ENCODE results near the gene DEDD.

DNA sequence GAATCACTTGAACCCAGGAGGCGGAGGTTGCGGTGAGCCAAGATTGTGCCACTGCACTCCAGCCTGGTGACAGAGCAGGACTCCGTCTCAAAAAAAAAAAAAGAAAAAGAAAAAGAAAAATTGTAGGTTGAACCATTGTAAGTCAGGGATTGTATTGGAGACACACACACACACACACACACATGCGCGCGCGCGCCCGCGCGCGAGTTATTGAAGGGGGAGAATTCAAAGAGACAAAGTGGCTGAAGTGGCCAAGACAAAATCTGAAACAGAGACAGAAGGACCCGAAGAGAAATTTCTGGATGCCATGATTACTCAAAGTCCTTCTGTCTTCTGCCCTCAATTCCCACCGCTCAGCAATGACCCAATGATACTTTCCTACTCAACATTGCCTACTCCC, 38.0 kb downstream of the DEDD start:
- no peak for TF ChIP-seq YY1 (IDR thresholded peaks at IDR 0.05; ENCODE audit: low read depth)
- no peak for TF ChIP-seq EP300 (IDR thresholded peaks at IDR 0.05; ENCODE audit: borderline replicate concordance)
- TF ChIP-seq TEAD4 (IDR thresholded peaks at IDR 0.05), result no peak
- no peak for TF ChIP-seq TAF1 (IDR thresholded peaks at IDR 0.05; ENCODE audit: low read depth)
- no peak for TF ChIP-seq CEBPB (IDR thresholded peaks at IDR 0.05)
- TF ChIP-seq RAD21 (IDR thresholded peaks at IDR 0.05; ENCODE audit: low read depth), result no peak
- no peak for TF ChIP-seq REST (IDR thresholded peaks at IDR 0.05; ENCODE audit: low read depth)
- TF ChIP-seq CREB1 (IDR thresholded peaks at IDR 0.05; ENCODE audit: low read depth), result no peak
- TF ChIP-seq, protein P1, sequence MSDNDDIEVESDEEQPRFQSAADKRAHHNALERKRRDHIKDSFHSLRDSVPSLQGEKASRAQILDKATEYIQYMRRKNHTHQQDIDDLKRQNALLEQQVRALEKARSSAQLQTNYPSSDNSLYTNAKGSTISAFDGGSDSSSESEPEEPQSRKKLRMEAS (IDR thresholded peaks at IDR 0.05), result no peak
- TF ChIP-seq EGR1 (IDR thresholded peaks at IDR 0.05), result no peak
- TF ChIP-seq, protein P2, sequence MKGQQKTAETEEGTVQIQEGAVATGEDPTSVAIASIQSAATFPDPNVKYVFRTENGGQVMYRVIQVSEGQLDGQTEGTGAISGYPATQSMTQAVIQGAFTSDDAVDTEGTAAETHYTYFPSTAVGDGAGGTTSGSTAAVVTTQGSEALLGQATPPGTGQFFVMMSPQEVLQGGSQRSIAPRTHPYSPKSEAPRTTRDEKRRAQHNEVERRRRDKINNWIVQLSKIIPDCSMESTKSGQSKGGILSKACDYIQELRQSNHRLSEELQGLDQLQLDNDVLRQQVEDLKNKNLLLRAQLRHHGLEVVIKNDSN (IDR thresholded peaks at IDR 0.05), result no peak

Measured in Ishikawa (cell line).